HG03025 (cell line): Measurements from ENCODE around the gene HTRA3.

Experiments
- ATAC-seq: cut with Tn5 transposase; IDR thresholded peaks from one replicate; pipeline ENCODE4 v1.9.1; 2021; ENCODE audit warnings: mild to moderate bottlenecking, moderate library complexity; ENCODE audit not compliant: unreplicated experiment, low FRiP score

HTRA3 gene

GRCh38 chr4:8269535-8270417 lies at the start of gene HTRA3:
HTRA3 (plus strand) TSS chr4:8269754; CDS start chr4:8269969, 215 bp downstream.
- ATAC-seq = no peak

GRCh38 chr4:8220661-8221450 lies 48.7 kb upstream of the HTRA3 start:
- ATAC-seq = no peak

GRCh38 chr4:8221476-8221875 lies 48.1 kb upstream of the HTRA3 start:
- no peak for ATAC-seq

- no peak for ATAC-seq
Measured at GRCh38 chr4:8221985-8222384, 47.6 kb upstream of the HTRA3 start.

GRCh38 chr4:8222609-8223388 lies 46.8 kb upstream of the HTRA3 start:
- no peak for ATAC-seq

GRCh38 chr4:8224267-8224974 lies 45.1 kb upstream of the HTRA3 start:
- ATAC-seq = no peak

GRCh38 chr4:8224975-8225625 lies 44.5 kb upstream of the HTRA3 start:
- no peak for ATAC-seq

- ATAC-seq = no peak
Measured at GRCh38 chr4:8225706-8226443, 43.7 kb upstream of the HTRA3 start.

- no peak for ATAC-seq
Measured at GRCh38 chr4:8227201-8227770, 42.3 kb upstream of the HTRA3 start.

GRCh38 chr4:8227771-8228318 lies 41.7 kb upstream of the HTRA3 start:
- ATAC-seq = no peak

- peak; percentile 64 for ATAC-seq
Measured at GRCh38 chr4:8228319-8229250, 41.0 kb upstream of the HTRA3 start.

GRCh38 chr4:8229331-8229975 lies 40.1 kb upstream of the HTRA3 start:
- ATAC-seq = no peak

- no peak for ATAC-seq
Measured at GRCh38 chr4:8230033-8230432, 39.5 kb upstream of the HTRA3 start.

- no peak for ATAC-seq
Measured at GRCh38 chr4:8230891-8231290, 38.7 kb upstream of the HTRA3 start.

GRCh38 chr4:8231551-8232049 lies 38.0 kb upstream of the HTRA3 start:
- ATAC-seq = no peak

- ATAC-seq = no peak
Measured at GRCh38 chr4:8232748-8233147, 36.8 kb upstream of the HTRA3 start.
